ENCODE results near the gene RPSA.

- TF ChIP-seq CTCF (IDR thresholded peaks at IDR 0.05) = no peak
- TF ChIP-seq ZFX (IDR thresholded peaks at IDR 0.05; ENCODE audit: borderline replicate concordance) = no peak
Measured at GRCh38 chr3:39419742-39420315, 13.3 kb downstream of the RPSA start.

Measured in 22Rv1 (cell line).